Keratinocyte (primary cell): ENCODE measurements around the gene RASGRF2. TPM values are rescaled to one million over a fixed set of nuclear protein-coding genes. Genes with fewer than 3 reads are reported as not detected.

Experiments used
- DNase-seq: peaks from one replicate; pipeline ENCODE4 v3.0.0-alpha.2; 2011; ENCODE audit warnings: low read depth, missing footprints, low spot score
- FAIRE-seq: peaks from 2 replicates; lab custom pipeline; 2011; peaks lifted over from hg19 to GRCh38; lab: Jason Lieb, UNC
- H2AFZ ChIP-seq: 2 replicates; pipeline ENCODE4 v1.6.0; 2012; ENCODE audit warnings: low read length, control low read depth, inconsistent platforms; ENCODE audit not compliant: control insufficient read depth
- H3K27ac ChIP-seq: 2 replicates; pipeline ENCODE4 v1.5.1; 2011; ENCODE audit warnings: low read length; ENCODE audit not compliant: control insufficient read depth, insufficient read depth
- H3K27me3 ChIP-seq: 3 replicates; pipeline ENCODE4 v1.6.0; 2011; ENCODE audit warnings: low read length; ENCODE audit not compliant: control insufficient read depth, insufficient read depth; ENCODE audit errors: extremely low read depth
- H3K36me3 ChIP-seq, 2 experiments: 2 replicates in 1 of 2; 3 replicates in 1 of 2; pipeline ENCODE4 v1.5.1; 2011; ENCODE audit warnings: low read length in 2 of 2, mild to moderate bottlenecking in 1 of 2; ENCODE audit not compliant: control insufficient read depth in 2 of 2, insufficient read depth in 2 of 2; ENCODE audit errors: extremely low read depth in 1 of 2
- H3K4me1 ChIP-seq: 3 replicates; pipeline ENCODE4 v1.5.1; 2011; ENCODE audit warnings: low read length; ENCODE audit not compliant: control insufficient read depth, insufficient read depth; ENCODE audit errors: extremely low read depth
- H3K4me2 ChIP-seq: 3 replicates; pipeline ENCODE4 v1.6.0; 2011; ENCODE audit warnings: low read depth, low read length; ENCODE audit not compliant: control insufficient read depth, insufficient read depth; ENCODE audit errors: extremely low read depth
- H3K4me3 ChIP-seq, 3 experiments: fragments of 200-600 bp in 1 of 3; sonication (generic) in 1 of 3; 2 replicates in 2 of 3; 3 replicates in 1 of 3; pipeline ENCODE4 v1.5.1; 2011 to 2016; ENCODE audit warnings: low read length in 3 of 3, mild to moderate bottlenecking in 3 of 3, control low read depth in 2 of 3, inconsistent platforms in 1 of 3, low read depth in 1 of 3, mixed read lengths in 1 of 3, mixed run types in 1 of 3, moderate library complexity in 1 of 3; ENCODE audit not compliant: control insufficient read depth in 2 of 3, insufficient read depth in 2 of 3; ENCODE audit errors: extremely low read depth in 1 of 3
- H3K79me2 ChIP-seq: 2 replicates; pipeline ENCODE4 v1.6.0; 2012; ENCODE audit warnings: low read length; ENCODE audit not compliant: control insufficient read depth, insufficient read depth
- H3K9ac ChIP-seq: 3 replicates; pipeline ENCODE4 v1.6.0; 2011; ENCODE audit warnings: low read length; ENCODE audit not compliant: control insufficient read depth, insufficient read depth; ENCODE audit errors: extremely low read depth
- H3K9me1 ChIP-seq: 3 replicates; pipeline ENCODE4 v1.6.0; 2011; ENCODE audit warnings: low read length; ENCODE audit not compliant: control insufficient read depth, insufficient read depth; ENCODE audit errors: extremely low read depth
- H3K9me3 ChIP-seq: 2 replicates; pipeline ENCODE4 v1.5.1; 2012; ENCODE audit warnings: low read depth, low read length; ENCODE audit not compliant: control insufficient read depth
- H4K20me1 ChIP-seq: 3 replicates; pipeline ENCODE4 v1.6.0; 2011; ENCODE audit warnings: low read length; ENCODE audit not compliant: control insufficient read depth, insufficient read depth; ENCODE audit errors: extremely low read depth
- CTCF ChIP-seq, 3 experiments: IDR thresholded peaks in 1 of 3; conservative IDR thresholded peaks in 1 of 3; optimal IDR thresholded peaks in 1 of 3; 2 replicates in 2 of 3; 3 replicates in 1 of 3; pipeline versions ENCODE3 to v1.5.1; 2011; ENCODE audit warnings: low read length in 3 of 3, mild to moderate bottlenecking in 3 of 3, moderate library complexity in 2 of 3, control low read depth in 1 of 3, inconsistent platforms in 1 of 3; ENCODE audit not compliant: insufficient read depth in 2 of 3; ENCODE audit errors: extremely low read depth in 1 of 3
- EZH2 ChIP-seq: IDR thresholded peaks from one replicate; pipeline ENCODE4 v1.6.1; 2012; ENCODE audit warnings: inconsistent platforms, mild to moderate bottlenecking, low read length, moderate library complexity
- dilution Hi-C: fragments of 300-500 bp; cut with MboI; formaldehyde crosslinking; loops from one replicate; pipeline ENCODE4 v1.7.0; 2020; ENCODE audit warnings: low sequenced_read_pairs; ENCODE audit not compliant: extremely low pct_ligation_motif_present
- polyA plus RNA-seq, 5 experiments: library from polyadenylated mRNA; depleted of rRNA in 3 of 5; stranded (reverse) in 3 of 5; stranded (forward) in 1 of 5; unstranded in 1 of 5; fragments of >200 nt; gene quantifications; 1 replicate in 1 of 5; 2 replicates in 3 of 5; 3 replicates in 1 of 5; pipeline versions ENCODE4 v1.2.1 to v1.2.3, GENCODE V29; 2011 to 2012; ENCODE audit warnings: missing spikeins in 2 of 5, low read depth in 1 of 5, low replicate concordance in 1 of 5

Gene RASGRF2
- polyA plus RNA-seq, 1 donor (not counting 4 experiments of a cell fraction or from before 2014, with no cell fraction given), result 0.03 TPM

GRCh38 chr5:80976985-80977384, 16.8 kb downstream of the RASGRF2 start:
- Histone ChIP-seq H3K9ac (no peak overlapping the region), H3K27ac (no peak overlapping the region), H3K4me1 (no peaks in the 10 kb centered on the region), H3K4me3 (no peak overlapping the region), H3K9me1 (no peaks in the 10 kb centered on the region), H2AFZ (no peak overlapping the region), H4K20me1 (no peaks in the 10 kb centered on the region), H3K4me2 (no peak overlapping the region), H3K79me2 (no peaks in the 10 kb centered on the region), H3K36me3 (no peaks in the 10 kb centered on the region), H3K27me3 (no peaks in the 10 kb centered on the region), H3K9me3 (no peaks in the 10 kb centered on the region)
- FAIRE-seq (no peak), DNase-seq (no peak)
- dilution Hi-C loops, result no loop called here
- TF ChIP-seq EZH2 (no peak), CTCF (optimal IDR thresholded peaks at IDR 0.05 in 1 of 3, IDR thresholded peaks at IDR 0.05 in 1 of 3, conservative IDR thresholded peaks at IDR 0.05 in 1 of 3; ENCODE audit: extremely low read depth in 1 of 3, insufficient read depth in 2 of 3, low read length in 3 of 3) (no peak)

GRCh38 chr5:80977764-80978163, 17.6 kb downstream of the RASGRF2 start:
- Histone ChIP-seq H3K4me1 (no peaks in the 10 kb centered on the region), H3K4me2 (no peak overlapping the region), H4K20me1 (no peaks in the 10 kb centered on the region), H3K9me1 (no peaks in the 10 kb centered on the region), H3K9ac (no peak overlapping the region), H3K27ac (no peak overlapping the region), H3K79me2 (no peaks in the 10 kb centered on the region), H2AFZ (no peak overlapping the region), H3K36me3 (no peaks in the 10 kb centered on the region), H3K27me3 (no peaks in the 10 kb centered on the region), H3K9me3 (no peaks in the 10 kb centered on the region), H3K4me3 (no peak overlapping the region)
- dilution Hi-C loops, result no loop called here
- TF ChIP-seq CTCF (optimal IDR thresholded peaks at IDR 0.05 in 1 of 3, IDR thresholded peaks at IDR 0.05 in 1 of 3, conservative IDR thresholded peaks at IDR 0.05 in 1 of 3; ENCODE audit: extremely low read depth in 1 of 3, insufficient read depth in 2 of 3, low read length in 3 of 3) (no peak), EZH2 (no peak)
- no peak for FAIRE-seq
- DNase-seq, result no peak
